SIG-M5 treated with dmso at 0.1 percent for 504 hours (cell line): ENCODE measurements around the gene RHO.
"Not testable (repeated sequence)": the region's sequence is repeated elsewhere in the genome, so short reads cannot be mapped to it uniquely, and the experiment has no call there.

Experiments
- DNase-seq: peaks from one replicate; lab custom pipeline; 2025; ENCODE audit not compliant: unreplicated experiment; lab: John Stamatoyannopoulos, UW

RHO gene

GRCh38 chr3:129528589-129529100 lies at the start of gene RHO:
TSS of gene RHO (plus strand) at chr3:129528639. CDS start at chr3:129528734, 95 bp downstream.
- no peak for DNase-seq

- DNase-seq = not testable (repeated sequence)
Measured at GRCh38 chr3:129481225-129481765, 47.1 kb upstream of the RHO start.

DNA sequence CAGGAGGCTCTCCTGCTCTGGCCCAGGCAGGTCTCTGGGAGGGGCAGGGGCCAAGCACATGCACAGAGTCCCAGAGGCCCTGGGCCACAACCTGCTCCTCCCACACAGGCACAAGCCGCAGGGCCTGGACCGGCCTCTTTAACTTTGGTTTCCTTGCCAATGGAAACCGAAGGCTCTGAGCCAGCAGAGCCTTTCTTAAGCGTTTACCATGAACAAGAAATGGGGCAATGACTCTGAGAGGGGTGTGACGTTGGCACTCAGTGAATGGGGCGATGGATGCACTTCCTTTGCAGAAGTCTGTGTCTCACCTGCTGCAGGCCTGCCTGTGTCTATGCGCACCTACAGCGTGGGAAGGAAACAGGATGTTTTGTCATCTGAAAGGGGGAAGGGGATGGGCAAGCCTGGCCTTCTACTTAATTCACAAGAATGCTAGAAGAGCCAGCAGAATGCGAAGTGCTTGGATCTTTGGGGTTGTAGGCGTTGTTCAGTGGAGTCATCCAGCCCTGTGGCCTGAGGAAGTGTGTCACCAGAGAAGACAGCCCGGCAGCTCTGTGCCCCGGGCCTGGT lies 46.6 kb upstream of the RHO start:
- DNase-seq = no peak

DNA sequence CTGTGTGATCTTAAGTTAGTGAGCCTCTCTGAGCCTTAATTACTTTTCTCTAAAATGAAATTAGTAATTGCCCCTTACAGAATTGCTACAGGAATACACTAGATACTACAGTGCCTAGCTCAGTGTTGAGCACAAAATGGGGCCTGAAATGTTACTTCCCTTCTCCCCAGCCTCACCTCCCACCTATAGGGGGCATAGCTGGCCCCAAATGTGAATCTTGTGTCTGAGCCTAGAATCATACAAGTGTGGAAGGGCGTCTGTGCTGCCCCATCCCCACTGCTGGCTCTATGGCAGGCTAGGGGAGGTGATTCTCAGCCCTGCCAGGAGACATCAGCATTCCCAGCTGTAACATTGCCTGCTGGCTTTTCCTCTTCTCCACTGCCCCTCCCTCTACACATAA lies 45.7 kb upstream of the RHO start:
- DNase-seq = no peak

GRCh38 chr3:129483870-129484269 lies 44.6 kb upstream of the RHO start:
- DNase-seq = no peak

DNA sequence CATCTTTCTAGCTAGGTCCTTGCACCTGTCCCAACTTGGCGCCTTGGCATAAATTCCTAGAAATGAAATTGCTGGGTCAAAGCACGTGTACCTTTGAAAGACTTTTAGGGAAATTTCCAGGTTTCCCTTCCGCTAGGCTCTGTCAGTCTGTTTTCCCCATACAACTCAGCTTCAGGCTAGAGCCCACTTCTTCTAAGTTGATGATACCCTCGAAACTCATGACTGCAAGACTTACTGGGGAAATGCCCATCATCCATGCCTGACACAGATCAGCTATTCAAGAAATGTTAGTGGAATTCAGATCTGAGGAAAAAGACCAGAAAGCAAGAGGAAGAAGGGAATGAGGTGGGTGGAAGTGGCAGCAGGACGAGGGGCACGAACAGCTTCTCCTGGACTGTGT lies 43.3 kb upstream of the RHO start:
- DNase-seq = not testable (repeated sequence)

GRCh38 chr3:129485721-129486663 lies 42.4 kb upstream of the RHO start:
- peak; percentile 75 for DNase-seq

GRCh38 chr3:129486664-129487035 lies 41.8 kb upstream of the RHO start:
- no peak for DNase-seq

GRCh38 chr3:129487183-129487867 lies 41.1 kb upstream of the RHO start:
- DNase-seq = no peak

GRCh38 chr3:129487868-129488335 lies 40.5 kb upstream of the RHO start:
- DNase-seq = not testable (repeated sequence)

DNA sequence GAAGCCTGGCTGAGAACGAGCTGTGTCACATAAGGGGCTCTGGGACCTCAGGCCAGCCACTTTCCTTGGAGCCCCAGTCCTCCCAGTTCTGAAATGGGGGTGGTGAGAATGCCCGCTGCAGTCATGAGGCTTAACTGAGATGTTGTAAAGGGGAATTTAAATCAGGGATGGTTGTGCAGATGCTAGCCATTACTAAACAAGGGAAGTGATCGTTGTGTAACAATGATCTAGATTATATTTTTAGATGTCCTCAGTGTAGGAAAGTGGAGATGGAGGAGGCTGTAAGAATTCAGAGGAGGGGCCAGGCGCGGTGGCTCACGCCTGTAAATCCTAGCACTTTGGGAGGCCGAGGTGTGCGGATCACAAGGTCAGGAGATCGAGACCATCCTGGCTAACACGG lies 39.2 kb upstream of the RHO start:
- peak; percentile 54 for DNase-seq

DNA sequence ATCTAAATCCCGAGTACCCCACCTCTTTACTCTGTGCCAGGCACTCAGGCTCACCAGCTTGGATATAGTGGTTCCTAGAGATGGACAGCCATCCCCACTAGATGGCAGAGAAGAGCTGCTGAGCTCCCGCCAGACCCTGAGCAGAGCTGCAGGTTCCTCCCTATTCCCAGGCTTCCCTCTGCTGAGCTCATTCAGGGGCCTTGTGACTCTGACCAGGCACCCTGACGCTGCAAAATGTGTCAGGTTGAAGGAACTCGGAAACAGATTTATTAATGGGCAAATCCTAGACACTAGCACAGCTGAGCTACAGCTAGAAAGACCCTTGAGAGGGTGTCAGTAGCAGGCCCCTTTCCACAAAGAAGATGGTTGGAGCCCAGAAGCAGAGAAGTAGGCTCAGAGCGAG lies 38.2 kb upstream of the RHO start:
- DNase-seq = peak; percentile 83

- not testable (repeated sequence) for DNase-seq
Measured at GRCh38 chr3:129491077-129491476, 37.4 kb upstream of the RHO start.

- no peak for DNase-seq
Measured at GRCh38 chr3:129491794-129492193, 36.6 kb upstream of the RHO start.

DNA sequence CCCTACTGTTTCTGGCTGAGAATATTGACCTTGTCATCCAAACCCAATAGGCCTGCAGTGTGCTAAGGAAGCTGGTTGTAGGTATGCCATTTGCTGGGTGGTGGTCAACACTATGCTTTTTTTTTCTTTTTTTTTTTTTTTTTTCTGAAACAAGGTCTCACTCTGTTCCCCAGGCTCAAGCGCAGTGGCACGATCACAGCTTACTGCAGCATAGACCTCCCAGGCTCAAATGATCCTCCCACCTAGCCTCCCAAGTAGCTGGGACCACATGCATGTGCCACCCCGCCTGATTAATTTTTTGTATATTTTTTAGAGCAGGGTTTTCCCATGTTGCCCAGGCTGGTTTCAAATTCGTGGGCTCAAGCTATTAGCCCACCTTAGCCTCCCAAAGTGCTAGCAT lies 35.7 kb upstream of the RHO start:
- DNase-seq = no peak

DNA sequence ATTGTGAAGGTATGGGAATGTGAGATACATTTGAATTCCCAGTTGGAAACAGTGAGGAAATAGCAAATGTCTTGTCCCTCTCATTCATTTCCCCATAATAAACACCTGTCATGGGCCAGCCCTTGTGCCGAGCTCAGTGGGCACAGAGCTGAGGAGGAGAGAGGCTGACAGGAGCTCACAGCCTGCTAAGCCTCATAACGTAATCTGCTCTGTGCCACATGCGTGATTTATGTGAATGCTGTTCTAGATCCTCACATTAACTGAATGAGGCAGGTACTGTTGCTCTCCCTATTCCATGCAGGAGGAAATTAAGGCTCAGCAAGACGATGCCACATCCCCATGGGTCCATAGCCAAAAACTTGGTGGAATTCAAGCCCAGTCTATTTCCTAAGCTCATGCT lies 35.2 kb upstream of the RHO start:
- no peak for DNase-seq

GRCh38 chr3:129494499-129494898 lies 33.9 kb upstream of the RHO start:
- DNase-seq = not testable (repeated sequence)

DNA sequence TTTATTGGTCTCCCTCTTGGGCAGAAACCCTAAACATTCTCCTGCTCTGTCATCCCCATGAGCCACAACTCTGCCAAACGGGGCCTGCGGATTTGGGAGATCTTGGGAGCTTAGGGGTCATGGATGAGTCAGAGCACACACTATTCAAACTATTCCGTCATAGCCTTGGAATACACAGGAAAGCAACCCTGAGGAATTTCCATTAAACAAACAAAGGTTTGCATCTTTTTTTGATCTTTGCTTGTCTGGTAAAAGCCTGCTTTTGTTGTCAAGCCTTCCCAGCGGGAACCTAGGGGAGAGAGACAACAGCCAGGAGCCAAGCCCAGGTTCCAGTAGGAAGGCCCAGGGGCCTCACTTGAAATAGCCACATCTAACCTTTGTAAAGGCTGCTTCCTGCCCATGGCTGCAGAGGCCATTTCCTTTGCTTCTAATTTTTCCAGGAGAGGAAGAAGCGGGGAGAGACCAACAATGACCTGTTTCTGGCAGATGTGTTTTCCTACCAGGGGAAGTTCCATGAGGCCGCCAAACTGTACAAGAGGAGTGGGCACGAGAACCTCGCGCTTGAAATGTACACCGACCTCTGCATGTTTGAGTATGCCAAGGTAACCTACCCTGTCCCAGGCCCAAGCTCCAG lies 33.3 kb upstream of the RHO start:
- DNase-seq = not testable (repeated sequence)

- not testable (repeated sequence) for DNase-seq
Measured at GRCh38 chr3:129497876-129498275, 30.6 kb upstream of the RHO start.

GRCh38 chr3:129498603-129499488 lies 29.6 kb upstream of the RHO start:
- not testable (repeated sequence) for DNase-seq
